NCI-H524 treated with DMSO at 0.1 percent for 48 hours (cell line): ENCODE data around the gene MOCOS.
"Not testable (repeated sequence)": the region's sequence is repeated elsewhere in the genome, so short reads cannot be mapped to it uniquely, and the experiment has no call there.

Source experiments
- DNase-seq: peaks from one replicate; lab custom pipeline; 2025; lab: John Stamatoyannopoulos, UW

MOCOS gene

GRCh38 chr18:36187193-36187825 lies at the start of gene MOCOS:
Gene MOCOS (plus strand): TSS chr18:36187497. CDS start chr18:36187540, 43 bp downstream.
- DNase-seq = no peak

DNA sequence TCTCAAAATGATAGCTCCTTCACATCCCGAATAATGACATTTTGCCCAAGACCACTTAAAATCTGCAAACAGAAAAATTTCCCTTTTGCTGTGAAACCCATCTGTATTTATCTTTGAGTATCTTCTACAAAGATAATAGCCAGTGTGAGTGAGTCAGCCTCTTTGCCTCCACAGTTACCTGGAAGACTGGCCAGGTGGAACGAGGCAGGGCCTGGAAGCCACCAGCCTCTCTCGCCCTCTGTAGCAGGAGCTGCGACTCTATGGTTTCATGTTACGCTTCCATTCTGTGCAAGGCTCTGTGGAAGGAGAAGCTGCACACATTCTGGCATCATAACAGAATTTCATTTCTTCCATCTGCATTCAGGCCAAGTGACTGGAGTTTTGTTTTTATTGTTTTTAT lies 48.1 kb upstream of the MOCOS start:
- no peak for DNase-seq

- no peak for DNase-seq
Observed at GRCh38 chr18:36141576-36141975, 45.7 kb upstream of the MOCOS start.

GRCh38 chr18:36142751-36143150 lies 44.5 kb upstream of the MOCOS start:
- DNase-seq = no peak

GRCh38 chr18:36143391-36143790 lies 43.9 kb upstream of the MOCOS start:
- DNase-seq = no peak

DNA sequence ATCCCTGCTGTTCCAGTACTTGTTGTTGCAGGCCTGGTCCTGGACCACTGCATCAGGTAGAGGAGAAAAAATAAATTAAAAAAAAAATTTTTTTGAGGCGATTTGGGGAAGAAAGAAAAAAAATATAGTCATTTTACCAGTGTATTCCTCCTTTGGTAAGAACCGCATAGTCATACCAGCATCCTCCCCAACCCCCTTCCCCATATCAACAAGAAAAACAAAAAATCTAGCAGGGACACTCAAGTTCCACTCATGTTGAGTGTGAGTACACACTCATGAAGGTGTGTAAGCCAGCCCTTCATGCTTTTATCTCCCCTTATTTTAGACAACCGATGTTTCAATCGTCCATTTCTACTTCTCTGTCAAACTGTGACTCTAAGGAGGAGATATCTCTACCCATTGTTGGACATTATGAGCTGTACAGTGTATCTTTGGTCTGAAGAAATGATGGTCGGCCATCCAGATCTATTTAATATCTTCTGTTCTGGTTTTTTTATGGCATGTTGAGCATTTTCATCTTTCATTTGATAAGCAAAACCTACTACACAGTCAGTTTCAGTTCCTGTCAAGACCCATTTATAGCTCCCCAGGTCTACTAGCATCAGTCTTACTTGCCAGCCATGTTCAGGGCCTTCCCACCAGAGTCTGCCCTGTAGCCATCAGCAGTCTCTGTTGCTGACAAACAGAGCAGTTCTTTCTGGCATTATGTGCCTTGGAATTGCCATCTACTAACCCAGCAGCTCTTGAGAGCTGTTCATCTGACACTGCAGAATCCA lies 37.6 kb upstream of the MOCOS start:
- DNase-seq = no peak

DNA sequence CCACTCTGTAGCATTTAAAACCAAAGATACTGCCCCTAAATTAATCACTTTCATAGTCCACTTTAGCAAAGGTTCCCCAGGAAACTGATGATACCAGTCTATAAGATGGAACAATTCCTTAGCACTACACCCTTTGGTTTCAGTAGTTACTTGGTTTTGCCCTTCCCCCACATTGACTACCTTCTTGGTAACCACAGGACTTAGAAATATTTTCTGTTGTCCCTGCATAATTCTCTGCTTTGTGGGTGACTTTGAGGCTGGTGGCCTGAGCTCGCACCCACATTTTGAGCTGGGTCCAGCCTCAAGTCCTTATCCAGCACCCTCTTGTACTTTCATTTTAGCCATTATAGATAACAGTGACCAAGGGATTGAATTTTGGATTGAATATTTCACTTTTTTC lies 34.5 kb upstream of the MOCOS start:
- no peak for DNase-seq

DNA sequence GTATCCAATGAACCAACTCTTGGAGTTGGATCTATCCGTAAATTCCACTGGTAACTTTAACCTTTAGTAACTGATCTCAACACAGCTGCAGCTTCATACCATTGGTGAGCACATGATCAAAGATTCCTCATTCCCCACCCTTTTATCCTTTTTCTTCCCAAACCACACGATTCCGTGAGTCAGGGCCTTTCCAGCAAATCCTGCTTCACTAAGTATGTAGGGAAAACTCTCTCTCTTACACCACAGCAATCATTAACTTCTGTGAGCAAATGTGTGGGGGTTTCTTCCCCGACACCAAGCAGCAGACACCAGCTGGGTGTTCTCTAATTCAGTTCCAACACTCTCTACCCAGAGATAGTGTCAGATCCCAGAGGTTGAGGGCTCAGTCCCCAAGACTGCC lies 34.1 kb upstream of the MOCOS start:
- DNase-seq = no peak

GRCh38 chr18:36153771-36154170 lies 33.5 kb upstream of the MOCOS start:
- DNase-seq = no peak

- no peak for DNase-seq
Observed at GRCh38 chr18:36155851-36156757, 31.2 kb upstream of the MOCOS start.

- DNase-seq = no peak
Observed at GRCh38 chr18:36157441-36157840, 29.9 kb upstream of the MOCOS start.

DNA sequence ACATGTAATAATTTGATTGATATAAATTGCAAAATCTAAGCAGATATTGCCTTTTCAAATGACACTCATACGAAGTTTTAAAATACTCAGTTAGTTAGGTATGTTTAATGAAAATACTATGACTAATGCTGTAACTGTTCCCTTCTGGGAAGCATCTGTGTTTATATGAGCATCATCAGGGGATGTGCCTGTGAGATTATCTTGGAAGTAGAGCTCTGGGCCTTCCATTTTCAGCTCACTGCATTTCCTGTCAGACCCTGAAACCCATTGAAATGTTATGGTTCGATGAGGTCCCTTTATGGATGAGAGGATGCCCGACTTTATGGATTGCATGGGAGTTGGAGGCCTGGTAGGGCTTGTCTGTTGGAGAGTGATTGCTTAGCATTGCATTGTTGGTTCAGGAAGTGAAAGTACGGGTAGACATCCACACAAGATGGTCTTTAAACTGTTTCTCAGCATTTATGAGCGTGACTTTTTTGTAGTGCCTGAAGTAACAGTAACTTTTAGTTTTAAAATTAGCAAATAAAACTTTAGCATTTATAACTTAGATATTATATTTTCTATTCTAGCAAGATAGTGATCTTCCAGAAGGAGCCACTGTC lies 28.9 kb upstream of the MOCOS start:
- DNase-seq = no peak

- DNase-seq = no peak
Observed at GRCh38 chr18:36160959-36161371, 26.3 kb upstream of the MOCOS start.

- DNase-seq = no peak
Observed at GRCh38 chr18:36162981-36163380, 24.3 kb upstream of the MOCOS start.

DNA sequence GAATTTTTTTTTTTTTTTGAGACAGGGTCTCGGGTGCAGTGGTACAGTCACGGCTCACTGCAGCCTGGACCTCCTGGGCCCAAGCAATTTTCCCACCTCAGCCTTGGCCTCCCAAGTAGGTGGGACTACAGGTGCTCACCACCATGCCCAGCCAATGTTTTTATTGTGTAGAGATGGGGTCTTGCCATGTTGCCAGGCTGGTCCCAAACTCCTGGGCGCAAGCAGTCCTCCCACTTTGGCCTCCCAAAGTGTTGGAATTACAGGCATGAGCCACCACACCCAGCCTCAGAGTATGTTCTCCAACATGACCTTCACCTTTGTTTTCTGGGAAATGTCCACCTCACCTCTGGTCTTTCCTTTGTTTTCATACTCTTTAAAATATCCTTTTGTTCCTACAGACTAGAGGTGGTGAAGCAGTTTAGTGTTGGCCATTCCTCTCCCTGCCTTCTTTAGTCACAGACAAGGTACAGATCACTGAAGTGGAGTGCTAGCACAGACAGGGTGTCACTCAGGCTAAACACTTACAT lies 19.5 kb upstream of the MOCOS start:
- DNase-seq = no peak

GRCh38 chr18:36168296-36168695 lies 19.0 kb upstream of the MOCOS start:
- not testable (repeated sequence) for DNase-seq

DNA sequence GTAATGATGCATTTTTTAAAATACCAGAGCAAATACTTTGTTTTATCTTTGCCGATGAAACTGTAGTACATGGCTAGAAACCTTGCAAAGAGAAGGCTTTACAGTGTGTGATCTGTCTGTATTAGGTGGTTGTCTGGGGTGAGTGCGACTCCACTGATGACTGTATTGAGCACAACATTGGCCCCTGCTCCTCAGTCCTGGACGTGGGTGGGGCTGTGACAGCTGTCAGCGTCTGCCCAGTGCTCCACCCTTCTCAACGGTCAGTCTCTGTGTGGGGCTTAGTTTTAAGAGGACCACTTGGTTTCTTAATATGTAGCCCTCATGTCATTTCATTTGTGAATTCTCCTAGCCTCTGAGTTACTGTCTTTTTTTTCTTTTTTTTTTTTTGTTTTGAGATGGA lies 17.4 kb upstream of the MOCOS start:
- no peak for DNase-seq

DNA sequence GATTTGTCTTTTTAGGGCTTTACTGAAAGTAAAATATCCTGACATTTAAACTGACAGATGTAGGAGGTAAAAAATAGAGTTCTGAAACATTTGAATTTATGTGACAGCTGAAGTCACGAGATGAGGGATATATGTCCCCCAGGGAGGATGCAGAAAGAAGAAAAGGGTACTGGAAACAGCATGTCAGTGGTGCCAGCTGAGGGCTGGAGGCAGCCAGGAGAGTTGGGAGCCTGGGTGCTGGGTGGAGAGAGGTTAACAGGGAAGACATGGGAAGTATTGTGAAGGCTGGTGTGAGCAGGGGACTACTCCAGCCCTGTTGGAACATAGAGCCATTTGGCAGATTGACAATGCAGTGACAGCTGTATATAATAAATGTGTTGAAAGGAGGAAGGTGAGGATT lies 11.8 kb upstream of the MOCOS start:
- DNase-seq = no peak

- DNase-seq = no peak
Observed at GRCh38 chr18:36176177-36176584, 11.1 kb upstream of the MOCOS start.

GRCh38 chr18:36176711-36177110 lies 10.6 kb upstream of the MOCOS start:
- no peak for DNase-seq

- no peak for DNase-seq
Observed at GRCh38 chr18:36177913-36178312, 9.4 kb upstream of the MOCOS start.
